ENCODE data around the gene C16orf89.
"Not testable (repeated sequence)": the region's sequence is repeated elsewhere in the genome, so short reads cannot be mapped to it uniquely, and the experiment has no call there.

DNA sequence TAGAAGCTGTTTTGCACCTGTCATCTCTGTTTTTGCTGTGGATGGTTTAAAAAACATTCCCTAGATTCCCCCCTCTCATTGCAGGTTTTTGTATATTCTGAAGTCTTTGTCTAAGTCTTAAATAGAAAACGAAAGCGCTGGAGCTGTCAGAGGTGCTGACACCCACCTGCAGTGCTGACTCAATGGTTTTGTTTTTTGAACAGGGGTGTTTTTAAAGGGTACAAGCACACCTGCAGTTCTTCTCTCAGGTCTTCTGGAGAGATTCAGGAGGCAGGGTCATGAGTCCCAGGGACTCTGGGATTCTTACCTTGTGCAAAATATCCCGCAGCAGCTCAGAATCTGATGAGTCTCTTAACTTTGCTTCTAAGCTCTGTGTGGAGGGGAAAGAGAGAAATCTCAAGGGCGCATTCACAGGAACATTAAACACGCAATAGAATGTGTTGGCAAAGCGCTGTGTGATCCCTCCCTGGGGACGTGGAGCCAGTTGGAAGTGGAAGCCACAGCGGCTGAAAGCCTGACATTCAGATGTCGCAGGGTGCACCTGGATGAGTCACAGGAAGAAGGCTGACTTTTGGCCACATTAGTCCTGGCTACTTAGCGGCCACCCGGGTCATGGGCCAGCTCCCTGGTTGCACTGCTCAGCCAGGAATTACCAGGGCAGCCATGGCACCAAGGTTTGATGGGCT lies 29.5 kb upstream of the C16orf89 start:
- not testable (repeated sequence) for TF ChIP-seq ZNF274 (IDR thresholded peaks at IDR 0.05; ENCODE audit: low read depth, low read length); YY1 (IDR thresholded peaks at IDR 0.05; ENCODE audit: insufficient read depth, insufficient read length)
